ENCODE results near the gene NPPC.
"Not testable (repeated sequence)": the region's sequence is repeated elsewhere in the genome, so short reads cannot be mapped to it uniquely, and the experiment has no call there.

DNA sequence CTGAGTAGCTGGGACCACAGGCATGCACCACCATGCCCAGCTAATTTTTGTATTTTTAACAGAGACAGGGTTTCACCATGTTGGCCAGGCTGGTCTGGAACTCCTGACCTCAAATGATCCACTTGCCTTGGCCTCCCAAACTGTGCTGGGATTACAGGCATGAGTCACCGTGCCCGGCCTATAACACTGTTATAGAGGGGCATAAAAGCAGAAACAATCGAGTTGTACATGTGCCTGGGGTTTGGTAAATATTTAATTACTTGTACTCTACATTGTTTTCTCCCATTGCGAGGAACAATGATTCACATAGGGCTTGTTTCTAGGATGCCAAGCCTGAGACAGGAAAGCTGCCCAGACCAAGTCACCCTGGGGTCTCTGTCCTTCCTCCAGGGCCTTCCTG lies 45.8 kb downstream of the NPPC start:
- TF ChIP-seq, protein P1, sequence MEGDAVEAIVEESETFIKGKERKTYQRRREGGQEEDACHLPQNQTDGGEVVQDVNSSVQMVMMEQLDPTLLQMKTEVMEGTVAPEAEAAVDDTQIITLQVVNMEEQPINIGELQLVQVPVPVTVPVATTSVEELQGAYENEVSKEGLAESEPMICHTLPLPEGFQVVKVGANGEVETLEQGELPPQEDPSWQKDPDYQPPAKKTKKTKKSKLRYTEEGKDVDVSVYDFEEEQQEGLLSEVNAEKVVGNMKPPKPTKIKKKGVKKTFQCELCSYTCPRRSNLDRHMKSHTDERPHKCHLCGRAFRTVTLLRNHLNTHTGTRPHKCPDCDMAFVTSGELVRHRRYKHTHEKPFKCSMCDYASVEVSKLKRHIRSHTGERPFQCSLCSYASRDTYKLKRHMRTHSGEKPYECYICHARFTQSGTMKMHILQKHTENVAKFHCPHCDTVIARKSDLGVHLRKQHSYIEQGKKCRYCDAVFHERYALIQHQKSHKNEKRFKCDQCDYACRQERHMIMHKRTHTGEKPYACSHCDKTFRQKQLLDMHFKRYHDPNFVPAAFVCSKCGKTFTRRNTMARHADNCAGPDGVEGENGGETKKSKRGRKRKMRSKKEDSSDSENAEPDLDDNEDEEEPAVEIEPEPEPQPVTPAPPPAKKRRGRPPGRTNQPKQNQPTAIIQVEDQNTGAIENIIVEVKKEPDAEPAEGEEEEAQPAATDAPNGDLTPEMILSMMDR (IDR thresholded peaks at IDR 0.05; ENCODE audit: insufficient read depth, low read depth, low read length) = not testable (repeated sequence)
- not testable (repeated sequence) for TF ChIP-seq EZH2 (IDR thresholded peaks at IDR 0.05; ENCODE audit: insufficient read depth, low read length)

All from astrocyte (in vitro differentiated cells and primary cell).